PC-9 (cell line): ENCODE results near the gene EGR4.

Experiments used
- CTCF ChIP-seq: fragments of 200-600 bp; sonication (generic); conservative IDR thresholded peaks from 2 replicates; pipeline ENCODE4 v1.6.1; 2017; ENCODE audit warnings: mixed run types, antibody characterized with exemption, mild to moderate bottlenecking, moderate library complexity
- EZH2 ChIP-seq: fragments of 200-600 bp; sonication (generic); IDR thresholded peaks from 2 replicates; pipeline ENCODE4 v1.8.0; 2017; ENCODE audit warnings: antibody characterized with exemption, low read depth

- no peak for TF ChIP-seq CTCF
- TF ChIP-seq EZH2, result no peak
Measured at GRCh38 chr2:73324126-73324725, 30.9 kb upstream of the EGR4 start.
